Epithelial cell of esophagus (primary cell): ENCODE data around the gene YIPF2.
"Not testable (repeated sequence)": the region's sequence is repeated elsewhere in the genome, so short reads cannot be mapped to it uniquely, and the experiment has no call there.

ENCODE experiments used
- DNase-seq: peaks from one replicate; pipeline ENCODE4 v3.0.0; 2010; ENCODE audit warnings: low read depth
- H3K4me3 ChIP-seq: 2 replicates; pipeline ENCODE4 v1.5.1; 2011; ENCODE audit warnings: mild to moderate bottlenecking, low read length, control low read depth
- CTCF ChIP-seq: IDR thresholded peaks from 2 replicates; pipeline ENCODE4 v1.5.1; 2011; ENCODE audit warnings: low read depth, mild to moderate bottlenecking, low read length, control low read depth, inconsistent platforms; ENCODE audit not compliant: insufficient read depth; ENCODE audit errors: missing control alignments

Gene YIPF2

DNA sequence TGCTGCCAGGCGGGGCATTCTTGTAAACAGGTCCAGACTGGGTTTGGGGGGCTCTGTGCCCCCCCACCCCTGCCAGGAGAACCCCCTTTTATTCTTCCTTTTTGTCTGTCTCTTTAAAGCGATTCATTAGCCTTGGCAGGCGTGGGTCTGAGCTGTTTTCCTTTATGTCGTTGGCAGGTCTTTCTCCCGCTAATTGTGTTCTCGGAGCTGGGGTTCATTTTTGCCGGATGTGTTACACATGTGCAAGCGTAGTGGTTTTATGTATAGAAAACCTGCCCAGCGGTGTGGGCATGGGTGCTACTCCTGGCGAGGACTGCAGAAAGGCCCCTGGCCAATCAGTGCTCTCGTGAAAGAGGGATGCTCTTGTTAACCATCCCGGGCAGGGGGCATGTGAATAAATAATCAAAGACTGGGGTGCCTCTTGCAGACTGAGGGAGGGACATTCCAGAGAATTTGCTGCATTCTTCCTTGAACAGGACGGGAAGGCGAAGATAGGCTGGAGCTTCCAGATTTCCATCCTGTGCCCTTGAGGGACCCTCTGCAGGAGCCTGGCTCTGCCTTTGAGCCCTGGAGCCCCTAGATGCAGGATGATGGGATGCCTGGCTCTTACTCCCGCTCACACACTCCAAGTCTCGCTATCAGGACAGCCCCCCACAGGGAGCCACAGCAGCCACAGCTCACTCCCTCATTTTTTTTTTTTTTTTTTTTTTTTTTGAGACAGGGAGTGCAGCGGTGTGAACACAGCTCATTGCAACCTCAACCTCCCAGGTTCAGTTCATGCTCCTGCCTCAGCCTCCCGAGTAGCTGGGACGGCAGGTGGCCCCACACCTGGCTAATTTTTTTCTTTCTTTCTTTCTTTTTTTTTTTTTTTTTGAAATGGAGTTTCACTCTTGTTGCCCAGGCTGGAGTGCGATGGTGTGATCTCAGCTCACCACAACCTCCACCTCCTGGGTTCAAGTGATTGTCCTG, 43.0 kb downstream of the YIPF2 start:
- no peak for DNase-seq
- no peak for TF ChIP-seq CTCF
- no peak overlapping the region for H3K4me3 ChIP-seq

GRCh38 chr19:10884274-10884673, 44.2 kb downstream of the YIPF2 start:
- no peak for TF ChIP-seq CTCF
- peak; percentile 67 for DNase-seq
- no peak overlapping the region for H3K4me3 ChIP-seq

GRCh38 chr19:10882108-10882457, 46.4 kb downstream of the YIPF2 start:
- H3K4me3 ChIP-seq = no peak overlapping the region
- no peak for TF ChIP-seq CTCF
- DNase-seq = no peak

DNA sequence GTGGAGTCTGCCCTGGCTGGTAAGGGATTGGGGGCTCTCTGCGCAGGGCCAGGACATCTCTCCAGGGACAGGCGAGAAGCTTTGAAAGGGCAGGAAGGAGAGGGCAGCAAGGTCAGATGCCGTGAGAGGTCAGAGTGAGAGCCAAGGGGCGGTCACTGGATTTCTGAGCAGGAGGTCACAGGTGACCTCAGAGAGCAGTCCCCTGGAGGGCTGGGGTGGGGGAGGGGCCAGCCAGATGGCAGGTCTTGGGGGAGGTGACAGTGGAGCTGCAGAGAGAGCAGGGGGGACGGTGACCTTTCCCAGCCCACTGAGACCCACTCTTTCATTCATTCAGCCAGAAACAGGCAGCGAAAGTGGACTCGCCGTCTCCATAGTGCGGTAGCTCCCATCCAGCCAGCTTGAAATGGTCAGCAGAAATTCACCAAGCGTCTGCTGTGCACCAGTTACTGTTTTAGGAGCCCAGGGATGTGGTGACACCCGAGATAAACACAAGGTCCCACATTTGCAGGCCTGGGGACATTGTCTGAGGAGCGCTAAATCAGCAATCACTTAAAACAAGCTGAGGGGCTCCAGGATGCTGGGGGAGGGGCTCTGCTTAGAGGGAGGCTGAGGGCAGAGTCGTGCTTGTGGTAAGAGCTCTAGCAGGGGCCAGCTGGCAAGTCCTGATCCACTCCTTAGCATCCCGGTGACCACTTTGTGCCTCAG, 46.9 kb downstream of the YIPF2 start:
- no peak overlapping the region for H3K4me3 ChIP-seq
- no peak for TF ChIP-seq CTCF
- DNase-seq = no peak

DNA sequence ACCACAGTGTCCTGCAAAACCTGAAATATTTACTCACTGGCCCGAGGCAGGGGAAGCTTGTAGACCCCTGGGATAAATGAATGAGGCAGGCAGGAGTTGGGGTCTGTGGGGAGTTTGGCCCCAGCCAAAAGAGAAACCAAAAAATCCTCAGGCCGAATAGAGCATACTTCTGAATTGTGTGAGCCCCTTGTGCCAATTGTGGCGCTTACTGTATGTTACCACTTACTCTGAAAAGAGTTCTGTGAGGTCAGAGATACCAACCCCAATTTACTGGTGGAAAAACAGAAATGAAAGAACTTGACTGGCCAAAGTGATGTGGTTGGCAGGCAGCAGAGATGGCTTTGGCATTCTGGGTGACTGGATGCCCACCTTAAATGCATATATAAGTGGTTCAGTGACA, 50.2 kb downstream of the YIPF2 start:
- TF ChIP-seq CTCF = no peak
- DNase-seq = no peak
- no peak overlapping the region for H3K4me3 ChIP-seq

DNA sequence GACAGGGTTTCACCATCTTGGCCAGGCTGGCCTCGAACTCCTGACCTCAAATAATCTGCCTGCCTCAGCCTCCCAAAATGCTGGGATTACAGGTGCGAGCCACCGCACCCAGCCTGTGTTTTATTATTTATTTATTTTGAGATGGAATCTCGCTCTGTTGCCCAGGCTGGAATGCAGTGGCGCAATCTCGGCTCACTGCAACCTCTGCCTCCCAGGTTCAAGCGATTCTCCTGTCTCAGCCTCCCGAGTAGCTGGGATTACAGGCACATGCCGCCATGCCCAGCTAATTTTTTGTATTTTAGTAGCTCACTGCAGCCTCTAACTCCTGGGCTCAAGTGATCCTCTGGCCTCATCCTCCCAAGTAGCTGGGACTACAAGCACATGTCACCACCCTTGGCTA, 50.8 kb downstream of the YIPF2 start:
- not testable (repeated sequence) for DNase-seq, H3K4me3 ChIP-seq

GRCh38 chr19:10876459-10877240, 51.8 kb downstream of the YIPF2 start:
- H3K4me3 ChIP-seq = no peak overlapping the region
- no peak for TF ChIP-seq CTCF
- DNase-seq = no peak
